GM12892 (cell line): ENCODE measurements around the gene TRMT11.
A peak's percentile ranks its signal among the peaks of the same experiment; 100 is the strongest.

ENCODE experiments used
- DNase-seq: peaks from one replicate; pipeline ENCODE4 v3.0.0; 2011; ENCODE audit not compliant: insufficient read length
- FAIRE-seq: peaks from 2 replicates; lab custom pipeline; 2011; peaks lifted over from hg19 to GRCh38; lab: Jason Lieb, UNC
- POLR2A ChIP-seq: IDR thresholded peaks from 2 replicates; pipeline ENCODE4 v1.6.1; 2011; ENCODE audit warnings: low read depth, low read length, control low read depth
- POLR2AphosphoS5 ChIP-seq: IDR thresholded peaks from 2 replicates; pipeline ENCODE4 v1.6.1; 2011; ENCODE audit warnings: low read depth, low read length, control low read depth
- TAF1 ChIP-seq: IDR thresholded peaks from 2 replicates; pipeline ENCODE4 v1.6.1; 2011; ENCODE audit warnings: low read depth, mild to moderate bottlenecking, control low read depth, low read length, borderline replicate concordance

TRMT11 gene

DNA sequence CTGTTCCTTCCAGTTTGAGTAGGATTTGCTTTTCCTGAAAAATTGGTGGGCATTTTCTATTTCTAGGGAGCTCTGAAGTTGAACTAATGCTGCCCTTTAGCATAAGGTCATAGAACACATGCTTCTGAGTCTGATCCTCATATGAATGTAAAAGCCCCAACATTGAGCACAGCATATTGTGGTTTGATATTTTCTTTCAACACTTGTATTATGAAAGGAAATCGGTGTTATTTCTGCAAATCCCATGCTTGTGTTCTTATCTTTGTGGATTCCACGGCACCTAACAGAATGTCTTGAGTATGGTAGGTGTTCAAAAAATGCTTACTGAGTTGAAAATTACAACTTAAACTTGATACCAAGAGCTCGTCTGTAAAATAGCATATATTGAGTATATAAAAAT lies 85.8 kb downstream of the TRMT11 start:
- TF ChIP-seq TAF1 = no peak
- TF ChIP-seq POLR2AphosphoS5 = no peak
- no peak for TF ChIP-seq POLR2A
- no peak for DNase-seq
- no peak for FAIRE-seq

DNA sequence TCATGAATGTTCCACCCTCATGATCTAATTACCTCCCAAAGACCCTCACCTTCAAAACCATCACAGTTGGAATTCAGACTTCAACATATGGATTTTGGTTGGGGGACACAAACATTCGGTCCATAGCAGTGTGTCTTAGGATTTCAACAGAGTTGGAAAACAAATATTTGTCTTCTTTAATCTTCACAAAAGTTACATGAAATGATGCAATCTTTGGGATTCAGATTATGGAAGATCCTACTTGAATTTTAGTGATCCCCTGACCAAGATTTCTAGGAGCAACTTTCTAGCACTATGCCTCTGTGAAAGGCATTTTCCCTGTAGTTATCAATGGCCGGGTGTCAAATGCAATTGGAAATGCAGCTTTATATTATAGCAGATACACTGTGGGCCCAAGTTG lies 86.5 kb downstream of the TRMT11 start:
- FAIRE-seq (no peak), DNase-seq (no peak)
- TF ChIP-seq POLR2AphosphoS5 (no peak), POLR2A (no peak), TAF1 (no peak)

GRCh38 chr6:126075335-126076071 lies 89.2 kb downstream of the TRMT11 start:
- no peak for DNase-seq
- peak; percentile 53 for FAIRE-seq
- no peak for TF ChIP-seq POLR2AphosphoS5
- no peak for TF ChIP-seq TAF1
- no peak for TF ChIP-seq POLR2A

- no peak for TF ChIP-seq TAF1
- no peak for TF ChIP-seq POLR2AphosphoS5
- no peak for TF ChIP-seq POLR2A
- DNase-seq = no peak
- FAIRE-seq = no peak
These were observed 90.8 kb downstream of the TRMT11 start for GRCh38 chr6:126076992-126077664.

GRCh38 chr6:126077810-126078776 lies 91.8 kb downstream of the TRMT11 start:
- FAIRE-seq (peak; percentile 14), DNase-seq (no peak)
- TF ChIP-seq TAF1 (no peak), POLR2A (no peak), POLR2AphosphoS5 (no peak)

DNA sequence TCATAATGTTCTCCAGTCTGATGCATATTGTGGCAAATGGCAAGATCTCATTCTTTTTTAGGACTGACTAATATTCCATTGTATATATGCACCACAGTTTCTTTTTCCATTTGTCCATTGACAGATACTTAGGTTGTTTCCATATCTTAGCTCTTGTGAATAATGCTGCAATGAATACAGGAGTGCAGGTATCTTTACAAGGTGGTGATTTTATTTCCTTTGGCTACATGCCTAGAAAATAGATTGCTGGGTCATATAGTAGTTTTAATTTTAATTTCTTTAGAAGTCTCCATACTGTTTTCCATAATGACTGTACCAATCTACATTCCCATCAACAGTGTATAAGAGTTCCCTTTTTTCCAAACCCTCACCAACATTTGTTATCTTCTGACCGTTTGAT lies 97.5 kb downstream of the TRMT11 start:
- no peak for DNase-seq
- no peak for FAIRE-seq

GRCh38 chr6:126086560-126086959 lies 100.2 kb downstream of the TRMT11 start:
- TF ChIP-seq POLR2AphosphoS5 (no peak), POLR2A (no peak), TAF1 (no peak)
- no peak for DNase-seq
- FAIRE-seq = peak; percentile 78

More for the DNA sequence above, 97.5 kb downstream of the TRMT11 start:
- TF ChIP-seq POLR2A = no peak
- no peak for TF ChIP-seq TAF1
- TF ChIP-seq POLR2AphosphoS5 = no peak
